Umbilical cord (tissue), 2 donors: Measurements from ENCODE around the gene FRMPD4. TPM values are rescaled to one million over a fixed set of nuclear protein-coding genes. Genes with fewer than 3 reads are reported as not detected.

Experiments used
- DNase-seq: peaks from one replicate; pipeline ENCODE4 v3.0.0-alpha.2; 2015; ENCODE audit warnings: low spot score
- total RNA-seq: library from RNA; depleted of rRNA; stranded (reverse); fragments of >200 nt; gene quantifications from one replicate; pipeline ENCODE4 v1.2.3, GENCODE V29; 2014; ENCODE audit warnings: low replicate concordance; ENCODE audit not compliant: insufficient read depth

The FRMPD4 gene
- total RNA-seq, 1 donor from 2014 or later, result 4.6 TPM

GRCh38 chrX:12722314-12722713 lies 584.0 kb downstream of the FRMPD4 start:
- DNase-seq, result no peak

GRCh38 chrX:12741416-12741815 lies 603.1 kb downstream of the FRMPD4 start:
- peak; percentile 52 for DNase-seq

- no peak for DNase-seq
Observed at GRCh38 chrX:12747433-12747832, 609.2 kb downstream of the FRMPD4 start.

GRCh38 chrX:12751887-12752286 lies 613.6 kb downstream of the FRMPD4 start:
- DNase-seq, result no peak

- DNase-seq, result no peak
Observed at GRCh38 chrX:12753366-12753765, 615.1 kb downstream of the FRMPD4 start.

- DNase-seq, result no peak
Observed at GRCh38 chrX:12758291-12758690, 620.0 kb downstream of the FRMPD4 start.

GRCh38 chrX:12767856-12768255 lies 629.6 kb downstream of the FRMPD4 start:
- no peak for DNase-seq

- no peak for DNase-seq
Observed at GRCh38 chrX:12768491-12768890, 630.2 kb downstream of the FRMPD4 start.

GRCh38 chrX:12770440-12770839 lies 632.2 kb downstream of the FRMPD4 start:
- peak; percentile 36 for DNase-seq

- peak; percentile 32 for DNase-seq
Observed at GRCh38 chrX:12771445-12772069, 633.3 kb downstream of the FRMPD4 start.
